ENCODE results near the gene SHOC2.

DNA sequence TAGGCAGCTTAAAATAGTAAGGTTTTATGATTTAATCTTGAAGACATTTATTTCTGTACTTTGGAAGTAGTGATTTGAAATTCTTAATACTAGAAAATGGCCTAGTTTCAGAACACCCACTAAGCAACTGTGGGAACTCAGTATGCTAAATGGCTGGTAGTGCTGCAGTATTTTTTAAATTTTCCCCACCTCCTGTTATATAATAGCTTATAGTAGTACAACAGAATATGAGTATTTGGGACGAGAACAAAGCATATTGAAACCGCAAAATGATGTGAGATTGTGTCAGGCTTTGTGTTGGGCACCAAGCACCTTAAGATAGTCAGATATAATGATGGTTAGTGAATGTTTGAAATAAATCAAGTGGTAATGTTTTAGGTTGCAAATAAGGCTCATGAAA, 8.1 kb downstream of the SHOC2 start:
- TF ChIP-seq TARDBP (IDR thresholded peaks at IDR 0.05) (no peak), FOXM1 (IDR thresholded peaks at IDR 0.05; ENCODE audit: borderline replicate concordance) (no peak)
